A204.1 (cell line): ENCODE data around the gene GPATCH2L.

Experiments used
- FAIRE-seq: peaks from 2 replicates; lab custom pipeline; 2012; peaks lifted over from hg19 to GRCh38; lab: Jason Lieb, UNC

GPATCH2L gene

DNA sequence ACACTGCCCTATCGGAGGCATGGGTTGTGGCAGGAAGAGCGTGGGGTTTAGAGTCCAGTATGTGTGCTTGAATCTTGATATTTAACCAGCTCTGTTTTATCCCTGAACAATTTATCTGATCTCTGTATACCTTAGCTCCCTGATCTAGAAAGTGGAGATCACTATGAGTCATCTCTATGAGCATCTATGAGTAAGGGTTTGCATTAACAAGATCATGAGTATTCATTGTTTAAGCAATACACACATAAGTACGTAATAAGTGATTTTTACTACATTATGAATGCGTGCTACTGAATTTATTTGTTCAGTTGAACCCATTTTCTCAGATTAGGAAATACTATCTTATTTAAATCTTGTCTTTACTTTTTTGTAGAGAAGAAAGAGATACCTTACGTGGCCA is 49.4 kb downstream of the GPATCH2L start:
- no peak for FAIRE-seq

DNA sequence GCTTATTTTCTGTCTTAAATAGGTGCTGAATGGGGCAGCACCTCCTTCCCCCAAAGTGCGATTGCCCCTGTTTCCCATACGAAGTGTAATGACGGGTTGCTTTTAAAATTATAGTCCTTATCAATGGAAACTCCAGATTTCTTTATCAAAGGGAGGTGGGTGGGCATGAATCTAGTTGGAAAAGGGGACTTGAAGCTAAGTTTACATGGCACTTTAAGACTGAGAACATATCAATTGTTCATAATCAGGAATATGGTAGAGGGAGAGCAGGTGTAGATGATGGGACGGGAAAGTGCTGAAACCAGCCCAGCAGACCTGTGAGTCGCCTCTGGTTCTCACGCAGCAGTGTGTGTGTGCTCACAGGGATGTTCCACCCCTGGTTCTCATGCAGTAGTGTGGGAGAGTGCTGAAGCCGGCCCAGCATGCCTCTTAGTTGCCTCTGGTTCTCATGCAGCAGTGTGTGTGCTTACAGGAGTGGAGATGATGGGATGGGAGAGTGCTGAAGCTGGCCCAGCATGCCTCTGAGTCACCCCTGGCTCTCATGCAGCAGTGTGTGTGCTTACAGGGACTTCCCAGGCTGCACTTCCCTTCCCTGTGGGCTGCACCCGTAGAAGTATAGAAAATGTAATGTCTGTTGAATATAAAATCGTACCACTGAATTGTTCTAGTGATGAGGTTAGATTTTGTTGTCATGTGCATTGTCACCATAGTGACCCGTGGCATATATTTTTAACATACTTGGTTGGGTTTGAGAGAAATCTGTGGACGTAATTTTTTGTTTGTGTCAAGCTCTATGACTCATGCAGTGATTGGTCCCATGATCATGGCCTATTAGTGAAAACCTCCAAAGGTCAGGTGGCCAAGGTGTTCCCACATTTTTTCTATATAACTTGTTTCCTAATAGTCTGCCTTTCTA is 51.6 kb downstream of the GPATCH2L start:
- FAIRE-seq = no peak

- no peak for FAIRE-seq
Observed at GRCh38 chr14:76204461-76205230, 52.9 kb downstream of the GPATCH2L start.

DNA sequence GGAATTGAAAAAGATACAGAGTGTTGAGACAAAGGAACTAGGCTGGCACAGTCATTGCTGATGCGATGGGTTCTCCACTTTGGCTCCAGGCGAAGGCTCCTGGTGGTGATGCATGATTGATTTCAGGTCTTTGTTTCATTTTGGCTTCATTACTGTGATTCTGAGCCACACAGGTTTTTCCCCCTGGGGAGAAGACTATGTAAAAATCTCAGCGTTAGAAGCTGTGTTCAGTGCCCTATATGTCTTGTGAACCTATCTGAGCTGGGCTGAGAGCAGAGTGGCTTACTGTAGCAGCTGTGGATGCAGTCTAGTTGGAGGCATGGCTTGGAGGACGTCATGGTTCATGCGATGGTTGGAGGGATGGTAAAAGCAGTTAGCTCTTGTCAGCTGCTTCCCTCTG is 54.0 kb downstream of the GPATCH2L start:
- FAIRE-seq = no peak

DNA sequence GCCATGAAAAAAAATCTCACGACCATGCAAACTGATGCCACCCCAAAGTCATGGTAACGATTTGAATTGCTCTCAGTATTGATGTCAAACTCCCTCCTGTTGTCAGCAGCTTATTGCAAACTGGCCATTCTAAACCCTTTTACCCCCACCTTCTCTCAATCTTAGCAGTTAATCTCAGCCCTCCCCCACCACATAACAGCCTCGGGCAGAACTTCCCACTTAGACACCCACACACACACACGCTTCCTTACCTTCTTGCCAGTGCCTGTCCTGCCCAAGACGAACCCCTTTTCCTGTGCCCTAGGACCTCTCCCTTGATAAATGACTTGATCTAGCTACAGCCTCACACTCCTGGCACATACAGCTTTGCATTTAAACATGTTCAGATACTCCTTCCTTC is 56.6 kb downstream of the GPATCH2L start:
- FAIRE-seq = no peak

DNA sequence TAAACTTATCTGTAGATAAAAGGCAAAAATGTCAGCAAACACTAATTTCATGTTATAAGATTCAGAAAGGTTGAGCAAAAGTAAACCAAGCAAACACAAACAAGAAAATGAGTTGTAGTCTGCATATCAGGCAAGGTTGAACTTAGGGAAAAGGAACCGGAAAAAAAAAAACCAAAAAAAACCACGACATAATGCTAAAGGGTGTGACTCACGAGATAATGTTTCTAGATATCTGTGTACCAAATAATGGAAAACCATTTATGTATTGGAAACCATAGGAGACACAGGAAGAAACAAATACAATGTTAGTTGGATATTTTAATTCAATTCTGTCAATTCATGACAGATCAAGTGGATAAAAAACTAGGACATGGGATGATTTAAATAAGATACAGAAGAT is 60.5 kb downstream of the GPATCH2L start:
- FAIRE-seq = no peak

- no peak for FAIRE-seq
Observed at GRCh38 chr14:76217179-76217578, 65.5 kb downstream of the GPATCH2L start.

DNA sequence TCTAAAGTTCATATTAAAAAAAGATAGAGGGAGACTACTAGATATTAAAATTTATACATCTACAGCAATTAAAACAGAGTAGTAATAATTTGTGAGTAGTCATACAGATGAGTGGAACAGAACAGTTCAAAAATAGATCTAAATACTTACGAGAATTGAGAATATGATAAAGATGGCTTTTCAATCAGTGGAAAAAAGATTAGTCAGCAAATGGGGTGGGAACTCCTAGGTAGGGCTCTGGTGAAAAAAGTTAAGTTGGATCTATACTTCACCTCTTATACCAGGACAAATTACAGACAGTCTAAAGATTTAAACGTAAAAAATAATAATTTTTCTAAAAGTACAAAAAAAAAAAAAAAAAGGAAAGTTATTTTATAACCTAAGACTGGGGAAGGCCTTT is 66.9 kb downstream of the GPATCH2L start:
- no peak for FAIRE-seq

GRCh38 chr14:76219873-76220272 is 68.2 kb downstream of the GPATCH2L start:
- FAIRE-seq = no peak

DNA sequence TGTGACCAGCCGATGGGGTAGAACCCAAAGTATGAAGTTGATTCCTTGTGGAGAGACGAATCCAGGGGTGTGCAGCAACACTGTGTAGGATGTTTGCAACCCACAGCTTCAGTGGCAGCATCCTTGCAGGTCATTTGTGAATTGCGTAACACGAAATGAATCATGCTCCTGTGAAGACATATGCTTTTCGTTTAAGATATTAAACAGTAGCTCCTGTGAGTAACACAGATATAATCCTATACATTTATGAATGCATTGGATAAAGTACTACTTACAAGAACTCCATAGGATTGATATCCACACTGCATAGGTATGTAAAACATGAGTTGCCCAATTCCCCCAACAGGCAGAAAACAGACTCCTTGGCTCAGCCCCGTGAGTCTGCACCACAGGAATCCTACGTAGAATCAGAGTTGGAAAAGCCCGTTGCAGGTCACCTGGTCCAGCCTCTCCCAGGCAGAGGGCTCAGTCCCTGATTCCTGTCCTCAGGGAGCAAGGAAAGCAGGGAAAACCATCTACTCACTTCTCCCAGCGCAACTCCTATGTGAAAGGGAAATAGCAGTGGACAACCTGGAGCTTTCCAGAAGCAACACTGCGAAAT is 75.8 kb downstream of the GPATCH2L start:
- FAIRE-seq = no peak

DNA sequence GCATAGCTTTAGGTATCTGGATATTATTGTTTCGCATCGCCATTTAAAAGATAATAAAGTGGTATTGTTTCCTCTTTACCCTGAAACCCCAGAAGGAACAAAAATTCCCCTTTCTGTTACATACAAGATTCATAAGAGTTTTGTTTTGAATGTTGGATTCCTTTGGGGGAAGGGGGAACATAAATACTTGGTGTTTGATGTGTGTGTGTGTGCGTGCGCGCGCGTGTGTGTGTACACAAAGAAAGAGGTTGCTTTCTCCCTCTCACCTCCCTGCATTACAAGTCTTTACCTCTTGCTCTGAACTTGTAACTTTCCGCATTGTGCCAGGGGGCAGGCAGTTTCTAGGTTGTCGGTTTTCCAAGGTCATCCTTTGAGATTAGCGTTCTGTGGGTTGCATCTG is 76.4 kb downstream of the GPATCH2L start:
- FAIRE-seq = no peak

DNA sequence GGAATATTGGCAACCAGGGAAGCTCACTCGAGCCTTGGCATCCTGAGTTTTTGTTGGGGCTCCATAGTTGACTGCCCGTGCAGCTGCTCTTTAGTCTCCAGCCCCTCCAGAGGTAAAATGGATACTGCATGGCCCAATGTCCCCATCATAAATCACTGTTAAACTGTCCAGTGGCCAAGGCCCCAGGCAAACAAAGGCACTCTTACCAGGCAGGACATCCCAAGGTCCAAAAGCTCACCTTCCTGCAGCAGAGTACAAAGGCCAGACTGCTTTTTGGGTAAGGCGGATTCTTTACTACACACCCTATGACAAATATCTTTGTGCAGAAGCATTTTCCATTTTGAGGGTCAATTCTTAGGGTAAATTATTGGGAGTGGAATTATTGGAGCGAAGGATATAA is 81.1 kb downstream of the GPATCH2L start:
- no peak for FAIRE-seq

DNA sequence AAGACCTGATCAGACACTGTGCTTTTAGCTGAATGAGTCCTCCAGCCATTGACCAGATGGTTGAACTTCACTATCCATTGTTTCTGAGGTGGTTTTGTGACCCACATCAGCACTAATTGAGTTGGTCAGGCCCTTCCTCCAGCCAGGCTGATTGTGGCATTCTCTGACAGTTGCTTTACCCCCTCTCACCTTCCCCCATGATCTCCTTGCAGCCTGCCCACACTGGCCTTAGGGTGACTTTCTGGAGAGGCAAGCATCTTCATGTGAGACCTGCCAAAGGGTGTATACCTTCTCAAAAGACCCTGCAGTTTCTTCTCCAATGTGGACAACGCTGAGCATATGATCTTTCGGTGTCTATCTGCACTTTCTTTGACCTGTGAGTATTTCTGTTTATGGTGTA is 83.9 kb downstream of the GPATCH2L start:
- no peak for FAIRE-seq

- no peak for FAIRE-seq
Observed at GRCh38 chr14:76236172-76237130, 84.7 kb downstream of the GPATCH2L start.

GRCh38 chr14:76237349-76237990 is 85.7 kb downstream of the GPATCH2L start:
- FAIRE-seq = no peak

GRCh38 chr14:76245097-76245496 is 93.4 kb downstream of the GPATCH2L start:
- FAIRE-seq = no peak

DNA sequence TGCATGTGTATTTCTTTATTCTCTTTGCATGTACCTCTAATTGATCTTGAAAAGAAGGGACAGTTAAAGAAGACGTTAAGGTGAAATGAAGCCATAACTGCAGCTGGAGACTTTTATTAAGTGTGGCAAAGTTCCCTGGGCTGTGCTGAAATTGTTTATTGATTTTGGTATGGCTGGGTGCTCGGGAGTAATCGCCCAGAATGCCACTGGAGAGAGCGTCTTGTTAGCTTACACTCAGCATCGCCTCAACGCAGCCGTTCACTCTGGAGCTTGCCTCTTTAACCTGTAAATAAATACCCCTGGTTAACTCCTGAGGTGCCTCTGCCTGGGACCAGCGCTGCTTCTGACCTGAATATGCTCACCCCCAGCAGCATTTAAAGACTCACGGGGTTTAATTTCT is 98.6 kb downstream of the GPATCH2L start:
- no peak for FAIRE-seq

DNA sequence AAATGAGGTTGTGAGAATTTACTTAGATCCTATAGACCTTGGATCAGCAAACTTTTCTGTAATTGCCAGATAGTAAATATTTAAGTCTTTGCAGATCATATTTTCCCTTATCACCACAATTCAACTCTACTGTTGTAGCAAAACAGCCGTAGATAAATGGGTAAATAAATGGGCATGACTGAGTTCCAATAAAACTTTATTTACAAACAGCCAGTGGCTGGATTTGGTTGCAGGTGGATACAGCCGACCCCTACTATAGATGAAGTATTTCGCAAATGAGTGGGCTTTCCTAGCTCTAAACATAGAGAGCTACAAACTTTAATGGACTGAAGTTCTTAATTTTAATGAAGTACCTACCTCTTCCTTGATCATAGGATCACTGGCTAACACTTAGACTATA is 100.7 kb downstream of the GPATCH2L start:
- FAIRE-seq = no peak

DNA sequence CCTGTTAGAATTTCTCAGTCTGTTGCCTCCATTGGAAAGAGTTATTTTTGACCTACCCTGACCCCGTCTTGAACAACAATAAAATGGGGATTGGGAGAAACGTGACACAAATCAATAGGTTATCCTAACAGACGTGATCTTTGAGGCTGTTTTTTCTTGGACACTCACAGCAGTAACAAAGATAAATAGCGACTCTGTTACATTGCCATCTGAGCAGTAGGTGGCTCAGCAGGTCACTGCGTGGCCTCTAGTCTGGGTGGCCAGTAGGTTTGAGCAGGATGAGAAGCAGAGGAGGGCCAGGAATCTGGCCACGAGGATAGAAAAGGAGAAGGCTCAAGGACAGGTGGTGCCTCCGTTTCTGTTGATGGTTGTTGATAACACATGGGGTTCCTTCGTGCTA is 101.4 kb downstream of the GPATCH2L start:
- no peak for FAIRE-seq

- no peak for FAIRE-seq
Observed at GRCh38 chr14:76256545-76256944, 104.8 kb downstream of the GPATCH2L start.

DNA sequence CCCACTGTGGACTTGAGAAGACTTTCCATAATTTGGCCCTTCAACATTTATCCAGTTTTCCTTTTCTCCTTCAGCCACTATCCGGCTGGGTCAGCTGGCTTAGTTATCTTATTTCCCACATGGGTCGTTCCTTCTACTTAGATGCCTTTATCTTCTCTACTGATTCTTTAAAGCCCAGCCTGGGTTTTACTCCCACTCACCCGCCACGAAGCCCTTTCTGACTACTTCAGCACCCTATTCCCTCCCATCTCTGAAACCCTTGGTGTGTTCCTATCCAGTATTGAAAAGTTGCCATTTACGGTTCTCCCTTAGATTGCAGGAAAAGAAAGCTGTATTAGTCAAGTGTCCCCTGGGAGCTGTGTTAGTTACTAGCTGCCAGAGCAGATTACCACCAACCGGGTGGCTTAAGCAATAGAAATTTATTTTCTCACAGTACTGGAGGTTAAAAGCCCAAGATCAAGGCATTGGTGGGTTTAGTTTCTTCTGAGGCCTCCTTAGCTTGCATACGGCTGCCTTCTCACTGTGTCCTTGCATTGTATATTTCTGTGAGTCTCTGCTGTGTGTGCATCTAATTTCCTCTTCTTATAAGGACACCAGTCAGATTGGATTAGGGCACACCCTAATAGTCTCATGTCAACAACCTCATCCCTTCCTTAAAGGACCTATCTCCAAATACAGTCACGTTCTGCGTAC is 105.5 kb downstream of the GPATCH2L start:
- FAIRE-seq = no peak
